ENCODE measurements around the gene BACH2.

DNA sequence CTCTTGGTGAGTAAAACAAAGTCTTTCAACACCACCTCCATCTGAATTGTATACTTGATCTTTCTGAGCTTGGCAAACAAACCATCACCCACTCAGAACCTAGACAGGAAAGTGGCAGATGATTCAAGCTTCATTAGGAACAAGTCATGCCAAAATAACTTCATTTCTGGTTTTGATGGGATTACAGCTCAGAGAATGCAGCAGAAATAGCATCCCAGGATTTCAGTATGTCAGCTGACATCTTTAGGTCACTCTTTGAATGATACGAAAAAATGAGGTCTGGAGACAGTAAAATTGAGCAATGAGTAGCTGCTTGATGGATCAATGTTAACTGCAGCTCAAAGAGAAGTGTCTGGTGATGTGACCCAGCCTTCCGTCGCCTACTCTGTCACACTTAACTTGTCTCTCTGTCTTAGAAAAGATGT lies 310.0 kb downstream of the BACH2 start:
- no peak for TF ChIP-seq EZH2 (IDR thresholded peaks at IDR 0.05; ENCODE audit: low read length, missing control alignments)
- TF ChIP-seq, protein P1, sequence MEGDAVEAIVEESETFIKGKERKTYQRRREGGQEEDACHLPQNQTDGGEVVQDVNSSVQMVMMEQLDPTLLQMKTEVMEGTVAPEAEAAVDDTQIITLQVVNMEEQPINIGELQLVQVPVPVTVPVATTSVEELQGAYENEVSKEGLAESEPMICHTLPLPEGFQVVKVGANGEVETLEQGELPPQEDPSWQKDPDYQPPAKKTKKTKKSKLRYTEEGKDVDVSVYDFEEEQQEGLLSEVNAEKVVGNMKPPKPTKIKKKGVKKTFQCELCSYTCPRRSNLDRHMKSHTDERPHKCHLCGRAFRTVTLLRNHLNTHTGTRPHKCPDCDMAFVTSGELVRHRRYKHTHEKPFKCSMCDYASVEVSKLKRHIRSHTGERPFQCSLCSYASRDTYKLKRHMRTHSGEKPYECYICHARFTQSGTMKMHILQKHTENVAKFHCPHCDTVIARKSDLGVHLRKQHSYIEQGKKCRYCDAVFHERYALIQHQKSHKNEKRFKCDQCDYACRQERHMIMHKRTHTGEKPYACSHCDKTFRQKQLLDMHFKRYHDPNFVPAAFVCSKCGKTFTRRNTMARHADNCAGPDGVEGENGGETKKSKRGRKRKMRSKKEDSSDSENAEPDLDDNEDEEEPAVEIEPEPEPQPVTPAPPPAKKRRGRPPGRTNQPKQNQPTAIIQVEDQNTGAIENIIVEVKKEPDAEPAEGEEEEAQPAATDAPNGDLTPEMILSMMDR (conservative IDR thresholded peaks at IDR 0.05 in 1 of 2, IDR thresholded peaks at IDR 0.05 in 1 of 2; ENCODE audit: low read depth in 1 of 2, low read length in 2 of 2): no peak

Data from fibroblast of lung (primary cell).